Right atrium auricular region (tissue), 2 donors: ENCODE results near the gene IL1R2. TPM values are rescaled to one million over a fixed set of nuclear protein-coding genes. Genes with fewer than 3 reads are reported as not detected.

Experiments used
- DNase-seq: peaks from one replicate; pipeline ENCODE4 v3.0.0-alpha.2; 2019; ENCODE audit warnings: low spot score
- H3K27ac ChIP-seq, 2 donors: fragments of 200-600 bp; sonication (generic); 1 replicate in 1 of 2; 2 replicates in 1 of 2; pipeline ENCODE4 v1.5.1; 2016 to 2019
- H3K27me3 ChIP-seq, 2 donors: fragments of 200-600 bp; sonication (generic); one replicate each; pipeline versions ENCODE4 v1.5.1 to v1.6.0; 2017 to 2019
- H3K36me3 ChIP-seq: fragments of 200-600 bp; sonication (generic); one replicate; pipeline ENCODE4 v1.5.1; 2016
- H3K4me1 ChIP-seq, 2 donors: fragments of 200-600 bp; sonication (generic); one replicate each; pipeline versions ENCODE4 v1.5.1 to v1.6.0; 2017 to 2019
- H3K4me3 ChIP-seq, 2 donors: fragments of 200-600 bp; sonication (generic); 1 replicate in 1 of 2; 2 replicates in 1 of 2; pipeline ENCODE4 v1.5.1; 2017 to 2019; ENCODE audit warnings: mild to moderate bottlenecking in 1 of 2, moderate library complexity in 1 of 2
- H3K9me3 ChIP-seq, 2 donors: fragments of 200-600 bp; sonication (generic); one replicate each; pipeline ENCODE4 v1.5.1; 2019
- total RNA-seq, 2 donors: library from RNA; depleted of rRNA; stranded (reverse); fragments of >200 nt; gene quantifications; one replicate each; pipeline ENCODE4 v1.1.0, GENCODE V29; 2016
- TF ChIP-seq, protein P1 (sequence below), 2 donors: fragments of 200-600 bp; sonication (generic); IDR thresholded peaks; one replicate each; pipeline ENCODE4 v1.5.1; 2019; ENCODE audit warnings: antibody characterized with exemption in 2 of 2

The IL1R2 gene
- total RNA-seq, 2 donors from 2014 or later: 2.8 to 16.1 TPM

- Histone ChIP-seq H3K4me3 (no peak overlapping the region), H3K36me3 (no peaks in the 10 kb centered on the region), H3K27me3 (no peaks in the 10 kb centered on the region), H3K27ac (peak overlapping the region; percentile 68 to 73), H3K4me1 (peaks cover 0 to 28% of the 10 kb centered on the region in 2 donors), H3K9me3 (no peaks in the 10 kb centered on the region)
- DNase-seq: no peak
- TF ChIP-seq, protein P1, sequence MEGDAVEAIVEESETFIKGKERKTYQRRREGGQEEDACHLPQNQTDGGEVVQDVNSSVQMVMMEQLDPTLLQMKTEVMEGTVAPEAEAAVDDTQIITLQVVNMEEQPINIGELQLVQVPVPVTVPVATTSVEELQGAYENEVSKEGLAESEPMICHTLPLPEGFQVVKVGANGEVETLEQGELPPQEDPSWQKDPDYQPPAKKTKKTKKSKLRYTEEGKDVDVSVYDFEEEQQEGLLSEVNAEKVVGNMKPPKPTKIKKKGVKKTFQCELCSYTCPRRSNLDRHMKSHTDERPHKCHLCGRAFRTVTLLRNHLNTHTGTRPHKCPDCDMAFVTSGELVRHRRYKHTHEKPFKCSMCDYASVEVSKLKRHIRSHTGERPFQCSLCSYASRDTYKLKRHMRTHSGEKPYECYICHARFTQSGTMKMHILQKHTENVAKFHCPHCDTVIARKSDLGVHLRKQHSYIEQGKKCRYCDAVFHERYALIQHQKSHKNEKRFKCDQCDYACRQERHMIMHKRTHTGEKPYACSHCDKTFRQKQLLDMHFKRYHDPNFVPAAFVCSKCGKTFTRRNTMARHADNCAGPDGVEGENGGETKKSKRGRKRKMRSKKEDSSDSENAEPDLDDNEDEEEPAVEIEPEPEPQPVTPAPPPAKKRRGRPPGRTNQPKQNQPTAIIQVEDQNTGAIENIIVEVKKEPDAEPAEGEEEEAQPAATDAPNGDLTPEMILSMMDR (IDR thresholded peaks at IDR 0.05): no peak
These were observed 35.5 kb downstream of the IL1R2 start for GRCh38 chr2:102027036-102027980.

DNA sequence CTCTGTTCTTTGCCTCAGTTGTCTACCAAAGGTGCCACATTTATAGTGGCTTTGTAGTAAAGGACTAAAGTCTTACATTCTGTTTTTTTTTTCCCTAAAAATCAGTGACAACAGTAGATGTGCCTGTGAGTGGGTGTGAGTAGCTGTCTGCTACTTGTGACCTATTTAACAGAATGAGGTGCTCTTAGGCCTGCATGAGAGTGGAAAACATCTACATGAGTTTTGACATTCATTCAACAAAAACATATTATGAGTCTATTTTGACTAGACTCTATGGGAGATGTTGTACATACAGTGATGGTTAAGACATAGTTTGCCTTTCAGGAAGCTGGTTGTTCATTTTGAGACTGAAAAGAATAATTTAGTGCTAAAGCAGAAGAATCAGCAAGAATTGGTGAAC, 36.7 kb downstream of the IL1R2 start:
- DNase-seq: no peak
- H3K9me3 ChIP-seq: no peaks in the 10 kb centered on the region
- no peak overlapping the region for H3K4me3 ChIP-seq
- H3K27me3 ChIP-seq: no peaks in the 10 kb centered on the region
- no peaks in the 10 kb centered on the region for H3K36me3 ChIP-seq
- H3K27ac ChIP-seq: peak overlapping the region; percentile 68 to 73
- TF ChIP-seq, protein P1 (IDR thresholded peaks at IDR 0.05): no peak
- H3K4me1 ChIP-seq: peaks cover 0 to 35% of the 10 kb centered on the region in 2 donors

DNA sequence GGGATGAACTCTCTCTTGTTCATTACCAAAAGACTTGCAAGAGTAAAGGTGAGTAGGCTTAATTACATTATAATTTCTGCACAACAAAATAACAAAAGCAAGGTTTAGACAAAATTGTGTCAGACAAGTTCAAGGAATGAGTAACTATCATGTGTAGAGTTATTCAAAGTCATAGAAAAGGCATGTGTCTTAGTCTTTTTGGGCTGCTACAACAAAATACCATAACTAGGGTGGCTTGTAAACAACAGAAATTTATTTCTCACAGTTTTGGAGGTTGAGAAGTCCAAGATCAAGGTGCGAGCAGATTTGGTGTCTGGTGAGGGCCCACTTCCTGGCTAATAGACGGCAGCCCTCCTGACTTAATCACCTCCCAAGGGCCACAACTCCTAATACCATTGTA, 37.6 kb downstream of the IL1R2 start:
- peaks cover 0 to 45% of the 10 kb centered on the region in 2 donors for H3K4me1 ChIP-seq
- H3K4me3 ChIP-seq: no peak overlapping the region
- TF ChIP-seq, protein P1 (IDR thresholded peaks at IDR 0.05): no peak
- DNase-seq: no peak
- H3K27me3 ChIP-seq: no peaks in the 10 kb centered on the region
- H3K36me3 ChIP-seq: no peaks in the 10 kb centered on the region
- no peaks in the 10 kb centered on the region for H3K9me3 ChIP-seq
- peak overlapping the region in 1 of 2 donors; percentile 8 for H3K27ac ChIP-seq

DNA sequence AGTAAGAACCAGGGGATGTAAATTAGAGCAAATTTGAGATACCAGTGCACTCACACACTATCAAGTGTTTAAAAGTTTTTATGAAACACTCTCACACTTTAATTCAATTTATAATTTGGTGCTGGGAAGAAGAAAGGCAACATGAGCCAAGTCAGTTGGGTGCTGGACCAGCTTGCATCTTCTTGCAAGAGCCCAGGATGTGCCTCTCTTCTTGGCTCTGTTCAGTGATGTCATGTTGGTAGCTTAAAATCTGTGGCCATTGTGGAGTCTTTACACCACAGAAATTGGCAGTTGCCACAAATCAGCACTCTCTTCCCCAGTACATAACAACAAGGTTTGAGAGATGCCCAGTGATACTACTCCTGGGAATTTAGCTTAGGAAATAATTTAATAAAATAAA, 38.2 kb downstream of the IL1R2 start:
- TF ChIP-seq, protein P1 (IDR thresholded peaks at IDR 0.05): no peak
- Histone ChIP-seq H3K4me1 (peaks cover 0 to 47% of the 10 kb centered on the region in 2 donors), H3K4me3 (no peak overlapping the region), H3K27me3 (no peaks in the 10 kb centered on the region), H3K9me3 (no peaks in the 10 kb centered on the region), H3K36me3 (no peaks in the 10 kb centered on the region), H3K27ac (no peak overlapping the region)
- DNase-seq: no peak

GRCh38 chr2:102030502-102030854, 38.7 kb downstream of the IL1R2 start:
- no peaks in the 10 kb centered on the region for H3K27me3 ChIP-seq
- H3K27ac ChIP-seq: no peak overlapping the region
- H3K9me3 ChIP-seq: no peaks in the 10 kb centered on the region
- H3K4me1 ChIP-seq: peaks cover 0 to 50% of the 10 kb centered on the region in 2 donors
- no peak overlapping the region for H3K4me3 ChIP-seq
- no peaks in the 10 kb centered on the region for H3K36me3 ChIP-seq
- DNase-seq: no peak
- TF ChIP-seq, protein P1 (IDR thresholded peaks at IDR 0.05): no peak
